Neural crest cell (in vitro differentiated cells): ENCODE results near the gene NEK8. TPM values are rescaled to one million over a fixed set of nuclear protein-coding genes. Genes with fewer than 3 reads are reported as not detected.

Experiments used
- DNase-seq: peaks from one replicate; pipeline ENCODE4 v3.0.0; 2021; ENCODE audit warnings: low read depth, mixed read lengths, low spot score
- H3K27ac Mint-ChIP-seq: one replicate; pipeline ENCODE4 v1.8.0; 2021; ENCODE audit warnings: mild to moderate bottlenecking, mixed read lengths; ENCODE audit not compliant: unreplicated experiment
- H3K27me3 Mint-ChIP-seq: 2 replicates; pipeline ENCODE4 v1.8.0; 2021; ENCODE audit warnings: low read depth, mild to moderate bottlenecking, mixed read lengths
- H3K36me3 Mint-ChIP-seq: 2 replicates; pipeline ENCODE4 v1.8.0; 2021; ENCODE audit warnings: low read depth, mild to moderate bottlenecking, mixed read lengths
- H3K4me1 Mint-ChIP-seq: 2 replicates; pipeline ENCODE4 v1.8.0; 2021; ENCODE audit warnings: mixed read lengths
- H3K4me3 Mint-ChIP-seq: one replicate; pipeline ENCODE4 v1.8.0; 2021; ENCODE audit warnings: mild to moderate bottlenecking, mixed read lengths
- H3K9me3 Mint-ChIP-seq: 2 replicates; pipeline ENCODE4 v1.8.0; 2021; ENCODE audit warnings: mixed read lengths
- CTCF ChIP-seq: fragments of 200-600 bp; sonication (generic); conservative IDR thresholded peaks from 2 replicates; pipeline ENCODE4 v1.5.0; 2021; ENCODE audit warnings: antibody characterized with exemption, mild to moderate bottlenecking
- total RNA-seq: library from RNA; stranded (reverse); gene quantifications from 2 replicates; pipeline ENCODE4 v1.2.1, GENCODE V29; 2021

Gene NEK8
- total RNA-seq, 1 donor from 2014 or later: 6.2 TPM

GRCh38 chr17:28759256-28759865 lies 30.8 kb downstream of the NEK8 start:
- no peak for DNase-seq
- H3K4me1 Mint-ChIP-seq: peaks cover 32% of the 10 kb centered on the region
- peak overlapping the region; percentile 62 for H3K4me3 Mint-ChIP-seq
- H3K27ac Mint-ChIP-seq: no peak overlapping the region
- H3K36me3 Mint-ChIP-seq: peaks cover 11% of the 10 kb centered on the region
- no peaks in the 10 kb centered on the region for H3K27me3 Mint-ChIP-seq
- no peak for TF ChIP-seq CTCF
- H3K9me3 Mint-ChIP-seq: no peaks in the 10 kb centered on the region

GRCh38 chr17:28760601-28761562 lies 32.3 kb downstream of the NEK8 start:
- Mint-ChIP-seq H3K27me3 (no peaks in the 10 kb centered on the region), H3K27ac (peak overlapping the region; percentile 94), H3K36me3 (peaks cover 11% of the 10 kb centered on the region), H3K4me3 (peak overlapping the region; percentile 28), H3K4me1 (peaks cover 32% of the 10 kb centered on the region), H3K9me3 (no peaks in the 10 kb centered on the region)
- no peak for TF ChIP-seq CTCF
- no peak for DNase-seq

GRCh38 chr17:28763137-28763799 lies 34.7 kb downstream of the NEK8 start:
- Mint-ChIP-seq H3K27me3 (no peaks in the 10 kb centered on the region), H3K9me3 (no peaks in the 10 kb centered on the region), H3K4me3 (no peak overlapping the region), H3K4me1 (peaks cover 32% of the 10 kb centered on the region), H3K36me3 (peaks cover 7% of the 10 kb centered on the region), H3K27ac (no peak overlapping the region)
- TF ChIP-seq CTCF: no peak
- DNase-seq: no peak

- no peaks in the 10 kb centered on the region for H3K9me3 Mint-ChIP-seq
- H3K27ac Mint-ChIP-seq: no peak overlapping the region
- peak; percentile 90 for TF ChIP-seq CTCF
- H3K4me3 Mint-ChIP-seq: no peak overlapping the region
- DNase-seq: peak; percentile 81
- H3K4me1 Mint-ChIP-seq: peaks cover 32% of the 10 kb centered on the region
- peaks cover 7% of the 10 kb centered on the region for H3K36me3 Mint-ChIP-seq
- no peaks in the 10 kb centered on the region for H3K27me3 Mint-ChIP-seq
Observed at GRCh38 chr17:28763804-28764266, 35.2 kb downstream of the NEK8 start.

GRCh38 chr17:28765038-28765437 lies 36.5 kb downstream of the NEK8 start:
- Mint-ChIP-seq H3K27me3 (no peaks in the 10 kb centered on the region), H3K9me3 (no peaks in the 10 kb centered on the region), H3K27ac (no peak overlapping the region), H3K4me1 (peaks cover 31% of the 10 kb centered on the region), H3K4me3 (no peak overlapping the region), H3K36me3 (peaks cover 3% of the 10 kb centered on the region)
- DNase-seq: no peak
- TF ChIP-seq CTCF: no peak
